Measurements from ENCODE around the gene SMARCE1.
"Not testable (repeated sequence)": the region's sequence is repeated elsewhere in the genome, so short reads cannot be mapped to it uniquely, and the experiment has no call there.

SMARCE1 gene

DNA sequence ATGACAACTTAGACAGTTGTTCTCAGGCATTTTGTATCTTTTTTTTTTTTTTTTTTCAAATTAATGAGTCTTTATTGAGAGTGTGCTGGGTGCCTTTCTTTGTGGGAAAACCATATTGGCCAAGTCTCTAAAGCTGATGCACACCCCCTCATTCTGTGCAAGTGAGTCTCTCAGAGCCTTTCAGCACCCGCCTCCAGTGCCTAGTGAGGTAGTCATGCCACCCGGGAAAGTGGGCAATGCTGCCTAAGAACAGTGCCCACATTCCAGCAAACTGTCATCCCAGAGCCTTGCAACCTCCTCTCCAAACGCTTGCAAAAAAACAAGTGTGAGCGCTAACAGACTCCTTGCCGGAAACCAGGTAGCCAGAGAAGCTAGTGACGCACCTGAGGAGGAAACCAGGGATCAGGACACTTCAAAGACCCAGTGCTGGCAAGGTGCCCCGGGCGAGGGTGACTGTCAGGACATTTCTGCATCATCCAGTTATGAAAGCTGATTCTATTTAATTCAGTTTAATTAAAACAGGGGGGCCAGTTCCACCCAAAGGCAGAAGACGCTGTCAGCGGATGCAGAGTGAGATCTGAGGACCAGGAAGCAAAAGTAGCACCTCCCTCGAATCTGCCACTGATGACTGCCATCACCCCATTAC is 34.9 kb downstream of the SMARCE1 start:
- no peak for DNase-seq (ENCODE audit: low spot score)

DNA sequence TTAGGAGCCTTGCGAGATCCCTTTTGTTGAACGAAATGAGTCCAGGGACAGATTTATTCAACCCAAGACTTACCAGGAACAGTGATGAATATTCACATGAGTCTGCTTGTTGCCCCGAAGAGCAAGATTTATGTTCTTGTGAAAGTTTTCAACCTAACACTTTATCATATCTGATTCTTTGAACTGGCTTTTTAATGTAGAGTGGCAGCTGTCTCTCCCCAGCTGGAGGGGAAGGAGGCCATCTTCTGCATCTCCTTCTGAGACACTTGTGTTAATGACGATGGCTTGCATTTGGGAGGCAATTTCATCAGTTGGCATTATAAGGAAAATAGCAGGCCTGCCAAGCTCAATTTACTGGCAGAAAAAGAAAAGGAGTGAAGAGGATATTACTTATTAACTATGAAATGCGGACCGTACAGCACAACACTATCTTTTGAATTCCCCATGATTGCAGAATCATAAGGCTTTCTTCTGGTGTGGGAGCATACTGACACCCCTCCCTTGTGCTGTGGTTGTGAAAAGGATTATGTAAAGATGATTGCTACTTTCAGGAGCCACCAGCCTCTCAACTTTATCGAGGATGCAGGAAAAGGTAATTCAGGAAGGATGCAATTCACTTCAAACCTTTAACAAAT is 35.7 kb downstream of the SMARCE1 start:
- no peak for DNase-seq (ENCODE audit: low spot score)

DNA sequence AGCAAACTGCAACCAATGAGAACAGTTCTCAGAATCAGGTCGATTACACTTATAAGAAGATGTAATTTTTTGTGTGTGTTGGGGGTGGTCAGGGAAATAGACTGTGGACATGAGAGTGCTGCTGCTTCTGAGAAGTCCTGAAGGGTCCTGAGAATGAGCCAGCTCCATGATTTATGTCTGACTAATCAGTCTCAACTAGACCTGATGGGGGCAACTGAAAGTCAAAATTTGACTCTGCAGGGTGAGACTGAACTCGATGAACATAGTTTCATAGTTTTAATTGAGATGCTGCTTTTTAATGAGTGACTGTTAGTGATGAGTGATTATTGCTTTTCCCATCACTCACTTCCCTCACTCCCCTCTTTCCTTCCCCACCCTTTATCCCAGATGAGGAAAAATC is 37.3 kb downstream of the SMARCE1 start:
- DNase-seq (ENCODE audit: low spot score) = no peak

DNA sequence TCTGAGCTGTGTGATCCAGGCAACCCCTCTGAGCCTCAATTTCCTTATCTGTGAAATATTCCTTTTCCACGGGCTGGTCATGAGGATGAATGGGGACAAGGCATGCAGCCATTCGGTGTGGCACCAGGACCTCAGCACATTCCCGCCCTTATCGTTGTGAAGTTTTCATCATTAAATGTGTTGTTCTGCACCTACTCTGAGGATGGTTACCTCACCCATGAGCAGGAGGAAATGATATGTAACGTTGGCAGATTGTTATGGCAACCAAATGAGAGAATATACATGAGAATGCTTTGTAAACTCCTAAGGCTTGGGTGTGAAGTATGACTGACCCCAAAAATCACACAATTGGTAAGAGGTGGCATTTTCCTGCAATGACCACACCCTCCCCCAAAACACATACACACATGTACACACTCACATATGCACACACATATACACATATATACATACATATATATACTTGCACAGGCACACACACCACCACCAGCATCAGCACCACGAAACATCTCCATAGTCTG is 39.5 kb downstream of the SMARCE1 start:
- DNase-seq (ENCODE audit: low spot score) = no peak

DNA sequence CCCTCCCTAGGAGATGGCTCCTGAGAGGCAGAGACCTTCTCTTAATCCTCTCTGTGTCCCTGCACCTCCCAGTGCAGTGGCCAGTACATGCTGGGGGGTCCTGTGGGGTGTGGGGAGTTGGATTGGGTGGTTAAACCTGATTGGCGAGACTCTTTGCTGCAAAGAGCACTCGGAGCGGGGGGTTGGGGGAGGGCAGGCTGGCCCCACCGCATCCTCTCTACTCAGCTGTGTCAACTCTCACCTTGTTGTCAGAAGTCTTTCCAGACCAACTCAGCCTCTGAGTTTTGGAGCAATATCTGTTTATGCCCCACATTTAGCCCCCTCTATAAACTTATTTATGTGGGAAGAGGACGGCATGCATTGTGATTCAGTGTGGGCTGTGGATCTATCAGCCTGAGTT is 40.0 kb downstream of the SMARCE1 start:
- no peak for DNase-seq (ENCODE audit: low spot score)

DNA sequence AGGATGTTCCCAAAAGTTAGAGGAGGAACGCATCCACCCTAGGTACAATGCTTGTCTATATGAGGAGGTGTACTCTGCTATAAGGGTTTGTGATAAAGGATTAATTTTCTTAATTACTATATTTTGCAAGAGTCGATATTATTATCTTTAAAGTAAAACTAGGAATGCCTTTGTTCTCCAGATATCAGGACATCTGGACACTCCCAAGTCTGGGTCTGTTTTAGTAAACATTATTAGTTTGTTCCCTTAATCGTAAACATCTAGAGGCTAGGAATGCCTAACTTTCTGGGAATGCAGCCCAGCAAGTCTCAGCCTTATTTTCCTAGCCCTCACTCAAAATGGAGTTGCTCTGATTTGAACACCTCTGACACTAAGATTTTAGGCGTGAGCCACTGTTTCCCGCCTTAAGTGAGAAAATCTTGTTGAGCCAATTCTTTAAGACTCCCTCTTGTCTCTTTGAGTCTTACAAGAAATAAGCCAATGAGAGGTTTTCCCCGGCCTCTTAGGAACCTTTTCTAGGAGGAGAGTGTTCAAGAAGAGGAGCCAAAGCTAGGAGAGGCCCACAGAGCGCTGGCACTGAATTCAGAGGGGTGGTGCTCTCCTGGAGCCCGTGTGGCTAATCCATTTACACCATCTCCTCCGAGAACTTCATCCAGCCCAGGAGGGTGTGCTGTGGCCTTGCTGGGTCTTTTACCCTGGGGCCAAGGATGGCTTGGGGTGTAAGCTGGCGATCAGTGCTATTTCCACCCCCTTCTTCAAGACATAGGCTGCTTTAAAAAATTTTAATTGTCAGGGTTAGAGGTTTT is 40.9 kb downstream of the SMARCE1 start:
- no peak for DNase-seq (ENCODE audit: low spot score)

DNA sequence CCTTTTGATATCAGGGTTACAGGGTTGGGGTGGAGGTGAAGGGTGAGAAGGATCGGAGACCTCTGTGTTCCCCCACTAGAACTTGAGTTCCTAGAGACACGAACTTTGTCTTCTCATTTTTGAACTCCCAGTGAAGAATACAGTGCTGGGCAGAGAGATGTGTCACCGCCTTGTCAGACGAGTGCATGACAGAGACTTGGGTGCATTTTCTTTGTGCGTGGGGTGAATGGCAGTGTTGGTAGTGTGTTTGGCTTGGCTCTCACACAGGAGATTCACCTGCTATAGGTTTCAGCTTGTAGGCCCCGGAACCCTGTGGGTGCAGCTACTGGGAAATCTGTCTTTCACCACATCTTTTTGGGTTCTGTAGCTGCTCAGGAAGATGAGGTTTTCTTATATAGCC is 42.3 kb downstream of the SMARCE1 start:
- no peak for DNase-seq (ENCODE audit: low spot score)

DNA sequence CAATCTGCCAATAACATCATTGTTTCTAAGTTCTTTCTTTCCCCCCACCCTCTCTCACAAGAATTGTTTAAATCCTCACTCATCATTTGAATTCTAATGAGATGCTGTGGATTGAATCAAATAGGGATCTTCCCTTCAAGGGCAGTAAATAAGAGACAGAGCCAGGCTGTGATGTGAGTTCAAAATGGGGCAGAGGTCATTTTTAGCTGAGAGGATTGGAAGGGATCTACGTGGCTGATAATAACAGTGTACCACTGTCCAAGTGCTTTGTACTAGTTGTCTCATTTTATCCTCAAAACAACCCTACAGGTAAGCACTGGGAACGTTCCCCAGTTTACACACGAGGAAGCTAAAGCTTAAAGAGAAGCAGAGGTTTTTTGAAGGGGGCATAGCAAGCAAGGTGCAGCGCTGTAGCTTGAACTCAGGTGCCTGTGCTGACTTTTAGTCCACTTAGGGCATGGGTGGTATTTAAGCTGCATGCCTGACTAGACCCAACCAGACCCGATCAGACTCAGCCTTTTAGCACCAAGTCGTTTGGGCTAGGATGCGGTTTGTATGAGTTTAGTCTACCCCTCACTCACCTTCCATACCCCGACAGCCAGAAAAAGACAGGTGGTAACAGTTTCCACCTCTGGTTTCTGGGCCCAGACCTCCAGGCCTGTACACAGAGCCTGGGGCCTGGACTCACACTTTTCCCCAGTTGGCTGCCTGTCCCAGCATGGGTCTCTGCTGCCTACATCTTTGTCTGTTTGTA is 43.1 kb downstream of the SMARCE1 start:
- DNase-seq (ENCODE audit: low spot score) = no peak

DNA sequence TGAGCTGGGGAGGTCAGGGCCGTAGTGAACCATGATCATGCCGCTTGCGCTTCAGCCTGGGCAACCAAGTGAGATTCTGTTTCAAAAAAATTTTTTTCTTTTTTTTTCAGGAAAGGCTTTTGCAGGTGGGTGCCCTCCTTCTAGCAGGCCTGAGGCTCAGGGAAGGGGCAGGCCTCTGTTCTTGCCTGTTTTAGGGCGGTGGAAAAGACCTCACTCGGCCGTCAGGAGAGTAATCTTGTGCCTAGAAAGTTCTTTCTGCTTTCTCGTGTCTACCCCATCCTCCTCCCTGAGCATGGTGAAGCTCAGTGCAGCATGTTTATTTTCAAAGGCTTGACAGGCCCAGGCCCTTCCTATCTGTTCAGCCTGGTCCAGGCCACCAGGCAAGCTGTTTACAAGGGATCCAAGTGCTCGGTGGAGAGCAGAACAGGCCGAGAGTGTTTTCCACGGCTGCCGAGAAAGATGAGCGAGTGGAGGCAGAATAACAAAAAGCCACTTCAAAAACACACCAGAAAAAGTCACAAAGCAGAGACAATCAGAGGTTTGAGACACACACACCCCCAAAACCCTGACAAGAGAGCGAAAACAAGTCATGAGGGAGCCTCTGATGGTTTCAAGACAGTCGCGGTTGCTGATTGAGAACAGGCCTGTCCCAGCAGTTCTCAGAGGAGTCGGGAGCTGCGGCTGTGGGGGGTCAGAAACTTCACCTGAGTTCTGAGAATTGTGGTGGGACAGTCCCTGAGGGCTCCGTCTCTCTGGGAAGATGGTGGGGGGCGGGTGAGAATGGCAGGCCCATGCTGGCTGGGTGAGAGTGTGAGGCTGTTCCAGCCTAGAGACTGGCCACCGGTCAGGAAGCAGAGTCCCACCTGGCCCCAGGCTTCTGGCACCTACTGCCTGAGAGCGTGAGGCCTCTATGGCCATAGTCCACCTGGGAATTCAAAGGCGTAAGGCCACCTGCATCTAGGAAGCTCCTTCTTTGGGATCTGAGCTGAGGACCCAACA is 44.9 kb downstream of the SMARCE1 start:
- DNase-seq (ENCODE audit: low spot score) = peak; percentile 33

DNA sequence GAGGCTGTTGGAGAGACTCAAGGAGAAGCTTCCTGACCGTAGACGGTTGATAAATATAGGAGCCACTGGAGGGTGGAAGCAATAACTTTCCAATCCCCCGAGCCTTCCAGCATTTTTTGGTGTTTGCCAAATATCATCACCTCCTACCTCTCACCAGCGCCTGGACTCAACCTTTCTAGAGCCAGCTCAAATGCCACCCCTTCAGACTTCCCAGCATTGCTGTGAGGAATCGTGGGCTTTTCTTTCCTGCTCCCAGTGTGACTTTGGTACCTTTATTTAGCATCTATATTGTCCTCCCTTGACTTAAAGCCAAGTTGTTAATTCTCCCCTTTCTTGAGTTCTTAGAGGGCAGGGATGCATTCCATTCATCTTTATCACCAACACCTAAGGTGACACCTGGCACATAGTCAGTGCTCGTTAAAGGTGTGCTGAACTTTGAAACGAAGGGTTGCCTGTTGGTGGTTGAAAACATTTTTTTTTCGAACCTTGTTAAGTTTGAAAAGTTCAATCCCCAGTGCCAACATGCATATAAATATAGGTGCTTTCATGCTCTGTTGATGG is 47.1 kb downstream of the SMARCE1 start:
- no peak for DNase-seq (ENCODE audit: low spot score)

DNA sequence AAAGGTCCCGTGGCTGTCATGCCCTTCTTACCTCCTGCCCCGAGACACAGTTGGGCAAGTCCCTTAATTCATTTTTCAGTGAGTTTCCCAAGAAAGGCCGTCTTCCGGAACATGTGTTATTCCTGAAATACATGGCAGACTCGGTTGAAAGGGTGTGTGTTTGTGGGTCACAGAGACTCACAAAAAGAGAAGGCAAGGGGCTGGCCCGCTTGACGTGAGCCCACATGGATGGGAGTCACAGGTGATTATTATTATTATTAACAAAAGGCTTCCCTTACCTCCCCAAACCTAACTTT is 48.2 kb downstream of the SMARCE1 start:
- DNase-seq (ENCODE audit: low spot score) = no peak

DNA sequence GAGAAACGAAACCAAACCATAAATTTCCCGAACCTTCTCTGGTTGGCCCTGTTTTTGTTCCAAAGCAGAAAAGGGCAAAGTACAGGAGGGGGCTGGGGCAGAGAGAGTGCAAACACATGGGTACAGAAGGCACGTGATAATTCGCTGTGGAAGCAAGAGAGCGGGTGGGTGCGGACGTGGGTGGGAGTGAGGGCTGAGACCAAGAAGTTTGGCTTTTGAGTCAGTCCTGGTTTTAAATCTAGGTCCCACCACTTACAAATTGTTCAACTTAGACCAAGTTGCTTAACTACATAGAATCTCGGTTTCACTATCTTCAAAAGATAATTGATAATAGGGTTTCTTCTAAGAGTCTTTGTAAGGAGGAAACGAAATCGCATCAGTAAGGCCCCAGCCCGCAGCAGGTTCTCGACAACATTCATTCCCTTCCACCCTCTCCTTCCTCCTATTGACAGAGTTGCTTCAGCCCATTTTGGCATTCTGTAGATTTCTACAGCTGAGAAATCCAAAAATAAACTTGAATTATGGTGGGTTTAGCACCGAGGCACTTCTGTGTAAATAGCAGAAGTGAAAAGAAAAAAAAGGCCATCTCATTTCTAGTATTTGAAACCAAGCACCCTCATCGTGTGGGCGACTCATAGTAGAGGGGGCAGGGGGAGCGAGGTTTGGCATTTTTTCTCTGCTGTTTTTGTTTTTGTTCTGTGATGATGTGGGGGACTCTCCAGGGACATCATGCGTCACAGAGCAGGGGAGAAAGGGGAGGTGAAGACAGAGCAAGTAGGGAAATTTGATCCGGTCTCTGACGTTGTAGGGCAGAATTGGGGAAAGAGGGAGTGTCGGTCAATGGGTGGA is 48.8 kb downstream of the SMARCE1 start:
- no peak for DNase-seq (ENCODE audit: low spot score)

DNA sequence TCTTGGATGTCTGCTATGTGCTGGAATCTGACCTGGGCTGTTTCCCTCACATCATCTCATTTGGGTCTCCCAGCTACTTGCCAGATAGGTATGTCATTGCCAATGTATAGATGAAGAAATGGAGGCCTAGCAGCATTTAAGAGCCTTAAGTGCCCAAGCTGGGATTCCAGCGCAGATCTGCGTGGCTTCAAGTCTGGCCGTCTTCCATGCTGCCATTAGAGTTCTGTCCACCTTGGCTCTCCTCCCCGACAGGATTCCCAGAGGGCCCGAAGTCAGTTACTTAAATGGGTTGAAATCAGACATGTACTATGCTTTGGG is 49.4 kb downstream of the SMARCE1 start:
- no peak for DNase-seq (ENCODE audit: low spot score)

DNA sequence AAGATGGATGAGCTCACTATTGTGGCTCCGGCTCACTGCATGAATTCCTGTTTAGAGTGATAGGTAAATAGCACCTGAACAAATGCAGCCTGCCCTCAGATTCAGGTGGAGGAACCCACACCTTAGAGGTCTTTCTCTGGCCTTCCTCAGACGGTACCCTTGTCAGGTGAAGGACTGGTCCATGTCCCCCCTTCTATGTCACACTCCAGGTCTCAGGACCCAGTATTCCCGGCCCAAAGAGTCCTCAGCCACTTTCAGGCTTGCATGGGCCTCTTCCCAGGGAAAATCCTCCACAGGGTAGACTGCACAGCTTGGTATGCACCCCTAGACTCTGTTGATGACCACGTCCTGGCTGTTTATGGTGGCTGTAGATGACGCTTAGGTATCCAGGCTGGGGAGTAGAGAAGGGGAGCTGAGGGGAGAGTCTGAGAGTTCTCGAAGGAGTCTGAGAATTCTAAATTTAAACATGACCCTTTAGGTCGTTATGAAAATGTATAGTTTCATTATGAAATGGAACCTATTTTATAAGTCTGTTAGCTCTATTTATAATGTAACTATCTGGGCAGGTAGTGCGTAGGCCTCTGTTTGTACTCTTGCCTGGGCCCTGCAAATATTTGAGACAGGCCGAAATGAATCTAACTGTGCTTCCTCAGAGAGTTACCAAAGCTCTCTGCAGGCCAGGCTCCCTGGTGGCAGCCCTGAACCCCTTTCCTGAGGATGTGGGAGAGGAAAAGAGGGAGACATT is 49.9 kb downstream of the SMARCE1 start:
- DNase-seq (ENCODE audit: low spot score) = no peak

DNA sequence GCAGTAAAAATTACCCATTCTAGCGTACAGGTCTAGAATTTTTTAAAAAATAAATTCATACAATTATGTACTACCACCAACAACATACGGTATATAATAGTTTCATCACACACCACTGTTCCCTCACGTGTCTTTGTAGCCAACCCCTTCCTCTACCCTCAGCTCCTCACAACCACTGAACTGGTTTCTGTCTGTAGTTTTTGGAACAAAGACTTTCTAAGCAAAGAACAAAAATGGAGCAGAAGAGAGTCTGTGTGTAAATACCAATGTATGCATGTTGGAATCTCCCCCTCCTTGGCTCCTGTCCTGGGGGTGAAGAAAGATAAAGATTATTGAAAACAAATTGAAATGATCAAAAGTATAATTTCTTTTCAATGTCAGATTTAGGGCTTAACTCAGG is 50.5 kb downstream of the SMARCE1 start:
- DNase-seq (ENCODE audit: low spot score) = no peak

DNA sequence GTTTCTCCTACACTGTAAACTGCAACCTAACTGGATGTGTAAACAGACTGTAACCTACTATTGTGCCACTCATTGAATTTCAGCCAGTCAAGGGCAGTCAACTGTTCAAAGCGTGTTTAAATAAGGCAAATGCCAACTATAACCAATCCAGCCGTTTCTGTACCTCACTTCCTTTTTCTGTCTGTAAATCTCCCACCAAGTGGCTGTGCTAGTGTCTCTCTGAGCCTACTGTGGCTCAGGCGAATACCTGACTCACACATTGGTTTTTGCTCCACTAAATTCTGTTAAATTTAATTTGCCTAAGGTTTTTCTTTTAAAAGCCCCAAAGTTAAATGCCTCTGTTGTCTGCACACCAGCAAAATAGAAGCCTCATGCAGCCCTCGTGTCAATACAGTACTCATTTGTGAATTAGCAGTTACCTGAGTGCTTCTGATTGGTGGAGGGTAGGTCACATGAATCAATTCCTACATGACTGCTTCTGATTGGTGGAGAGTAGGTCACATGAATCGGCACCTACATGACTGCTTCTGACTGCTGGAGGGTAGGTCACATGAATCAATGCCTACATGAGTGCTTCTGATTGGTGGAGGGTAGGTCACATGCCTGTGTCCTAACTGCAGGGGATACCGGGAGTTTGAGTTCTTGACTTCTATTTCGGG is 51.2 kb downstream of the SMARCE1 start:
- peak; percentile 92 for DNase-seq (ENCODE audit: low spot score)

DNA sequence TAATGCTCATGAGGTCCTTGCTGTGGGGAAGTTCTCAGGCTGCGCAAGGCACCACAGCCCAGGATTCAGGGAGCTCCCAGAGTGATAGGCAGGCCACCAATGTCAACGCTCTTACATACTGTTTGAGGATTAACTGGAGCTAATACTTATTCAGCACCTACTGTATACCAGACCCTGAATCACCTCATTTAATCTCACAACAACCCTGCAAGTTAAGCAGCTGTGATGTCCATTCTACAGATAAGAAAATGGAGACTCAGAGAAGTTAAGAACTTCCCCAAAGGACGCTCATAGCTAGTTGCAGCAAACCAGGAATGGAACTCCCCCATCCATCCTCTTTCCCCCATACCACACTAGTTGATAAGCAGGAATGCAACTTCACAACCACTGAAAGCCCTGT is 56.9 kb downstream of the SMARCE1 start:
- DNase-seq (ENCODE audit: low spot score) = no peak

DNA sequence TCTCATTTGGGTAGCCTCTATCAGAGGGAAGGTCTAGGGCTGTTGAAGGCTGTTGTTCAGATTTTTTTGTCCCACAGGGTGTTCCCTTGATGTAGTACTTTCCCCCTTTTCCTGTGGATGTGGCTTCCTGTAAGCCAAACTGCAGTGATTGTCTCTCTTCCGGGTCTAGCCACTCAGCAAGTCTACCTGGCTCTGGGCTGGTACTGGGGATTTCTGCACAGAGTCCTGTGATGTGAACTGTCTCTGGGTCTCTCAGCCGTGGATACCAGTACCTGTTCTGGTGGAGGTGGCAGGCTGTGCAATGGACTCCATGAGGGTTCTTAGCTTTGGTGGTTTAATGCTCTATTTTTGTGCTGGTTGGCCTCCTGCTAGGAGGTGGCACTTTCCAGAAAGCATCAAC is 59.1 kb downstream of the SMARCE1 start:
- DNase-seq (ENCODE audit: low spot score) = no peak

DNA sequence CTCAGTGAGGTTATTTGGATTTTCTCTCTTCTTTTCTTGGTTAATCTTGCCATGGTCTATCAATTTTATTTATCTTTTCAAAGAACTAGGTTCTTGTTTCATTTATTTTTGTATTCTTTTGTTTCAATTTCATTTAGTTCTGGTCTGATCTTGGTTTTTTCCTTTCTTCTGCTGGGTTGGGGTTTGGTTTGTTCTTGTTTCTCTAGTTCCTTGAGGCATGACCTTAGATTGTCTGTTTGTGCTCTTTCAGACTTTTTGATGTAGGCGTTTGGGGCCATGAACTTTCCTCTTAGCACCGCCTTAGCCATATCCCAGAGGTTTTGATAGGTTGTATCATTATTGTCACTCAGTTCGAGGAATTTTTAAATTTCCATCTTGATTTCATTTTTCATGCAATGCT is 61.4 kb downstream of the SMARCE1 start:
- not testable (repeated sequence) for DNase-seq (ENCODE audit: low spot score)
